GM12878 (cell line): ENCODE measurements around the gene SIK2.

ENCODE experiments used
- ESRRA ChIP-seq: IDR thresholded peaks from 2 replicates; pipeline ENCODE4 v1.6.1; 2012; ENCODE audit warnings: mild to moderate bottlenecking, low read length, improper control_type of control experiment
- MTA3 ChIP-seq: IDR thresholded peaks from 2 replicates; pipeline ENCODE4 v1.6.1; 2012; ENCODE audit warnings: low read length, inconsistent platforms, borderline replicate concordance
- MYC ChIP-seq: IDR thresholded peaks from 2 replicates; pipeline ENCODE4 v1.6.1; 2011; ENCODE audit warnings: mild to moderate bottlenecking, low read length, moderate library complexity, inconsistent platforms; ENCODE audit not compliant: insufficient read depth, insufficient replicate concordance, insufficient read length, severe bottlenecking
- POLR2A ChIP-seq: IDR thresholded peaks from 2 replicates; pipeline ENCODE4 v1.6.1; 2011; ENCODE audit warnings: low read depth, mild to moderate bottlenecking, low read length
- RAD21 ChIP-seq: IDR thresholded peaks from 2 replicates; pipeline ENCODE4 v1.6.1; 2011; ENCODE audit warnings: mild to moderate bottlenecking, low read depth, low read length, moderate library complexity; ENCODE audit not compliant: insufficient read depth
- RB1 ChIP-seq: fragments of 450-650 bp; formaldehyde crosslinking; IDR thresholded peaks from 2 replicates; pipeline ENCODE4 v1.6.1; 2017; ENCODE audit warnings: mild to moderate bottlenecking, borderline replicate concordance
- RELA ChIP-seq: fragments of 450-650 bp; IDR thresholded peaks from 2 replicates; pipeline ENCODE4 v1.8.0; 2014; ENCODE audit warnings: borderline replicate concordance; ENCODE audit not compliant: partially characterized antibody
- SUZ12 ChIP-seq: fragments of 200-600 bp; sonication (generic); IDR thresholded peaks from one replicate; pipeline ENCODE4 v1.6.1; 2018; ENCODE audit warnings: antibody characterized with exemption, mild to moderate bottlenecking; ENCODE audit not compliant: unreplicated experiment
- TF ChIP-seq, protein P1 (sequence below): IDR thresholded peaks from 2 replicates; pipeline ENCODE4 v1.6.1; 2011; ENCODE audit warnings: low read depth, low read length, improper control_type of control experiment, borderline replicate concordance
- TF ChIP-seq, protein P2 (sequence below), 3 experiments: IDR thresholded peaks in 2 of 3; conservative IDR thresholded peaks in 1 of 3; 2 replicates each; pipeline ENCODE4 v1.5.1; 2011; ENCODE audit warnings: low read depth in 3 of 3, low read length in 3 of 3, mild to moderate bottlenecking in 3 of 3, control low read depth in 2 of 3, moderate library complexity in 2 of 3, inconsistent platforms in 1 of 3, mixed read lengths in 1 of 3; ENCODE audit not compliant: control insufficient read depth in 2 of 3, insufficient read depth in 1 of 3; ENCODE audit errors: extremely low read depth in 1 of 3

DNA sequence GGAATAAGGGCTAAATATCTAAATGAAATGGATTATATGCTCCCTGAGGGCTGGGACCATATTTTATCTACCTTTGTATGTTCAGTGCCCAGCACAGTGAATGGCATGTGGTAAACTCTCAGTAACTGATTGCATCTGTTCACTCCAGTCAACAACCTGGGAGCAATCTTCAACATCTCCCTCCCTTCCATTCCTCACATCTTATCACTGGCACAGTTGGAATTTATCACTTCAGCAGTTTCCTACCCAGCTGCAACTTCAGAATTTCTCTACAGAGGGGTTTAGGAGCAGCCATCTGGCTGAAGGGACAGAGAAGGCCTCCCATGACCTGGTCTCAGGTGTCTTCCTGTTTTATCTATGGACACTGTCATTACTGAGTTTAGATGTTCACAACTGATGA lies 9.8 kb upstream of the SIK2 start:
- TF ChIP-seq, protein P1, sequence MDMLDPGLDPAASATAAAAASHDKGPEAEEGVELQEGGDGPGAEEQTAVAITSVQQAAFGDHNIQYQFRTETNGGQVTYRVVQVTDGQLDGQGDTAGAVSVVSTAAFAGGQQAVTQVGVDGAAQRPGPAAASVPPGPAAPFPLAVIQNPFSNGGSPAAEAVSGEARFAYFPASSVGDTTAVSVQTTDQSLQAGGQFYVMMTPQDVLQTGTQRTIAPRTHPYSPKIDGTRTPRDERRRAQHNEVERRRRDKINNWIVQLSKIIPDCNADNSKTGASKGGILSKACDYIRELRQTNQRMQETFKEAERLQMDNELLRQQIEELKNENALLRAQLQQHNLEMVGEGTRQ = no peak
- TF ChIP-seq, protein P2, sequence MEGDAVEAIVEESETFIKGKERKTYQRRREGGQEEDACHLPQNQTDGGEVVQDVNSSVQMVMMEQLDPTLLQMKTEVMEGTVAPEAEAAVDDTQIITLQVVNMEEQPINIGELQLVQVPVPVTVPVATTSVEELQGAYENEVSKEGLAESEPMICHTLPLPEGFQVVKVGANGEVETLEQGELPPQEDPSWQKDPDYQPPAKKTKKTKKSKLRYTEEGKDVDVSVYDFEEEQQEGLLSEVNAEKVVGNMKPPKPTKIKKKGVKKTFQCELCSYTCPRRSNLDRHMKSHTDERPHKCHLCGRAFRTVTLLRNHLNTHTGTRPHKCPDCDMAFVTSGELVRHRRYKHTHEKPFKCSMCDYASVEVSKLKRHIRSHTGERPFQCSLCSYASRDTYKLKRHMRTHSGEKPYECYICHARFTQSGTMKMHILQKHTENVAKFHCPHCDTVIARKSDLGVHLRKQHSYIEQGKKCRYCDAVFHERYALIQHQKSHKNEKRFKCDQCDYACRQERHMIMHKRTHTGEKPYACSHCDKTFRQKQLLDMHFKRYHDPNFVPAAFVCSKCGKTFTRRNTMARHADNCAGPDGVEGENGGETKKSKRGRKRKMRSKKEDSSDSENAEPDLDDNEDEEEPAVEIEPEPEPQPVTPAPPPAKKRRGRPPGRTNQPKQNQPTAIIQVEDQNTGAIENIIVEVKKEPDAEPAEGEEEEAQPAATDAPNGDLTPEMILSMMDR (IDR thresholded peaks at IDR 0.05 in 2 of 3, conservative IDR thresholded peaks at IDR 0.05 in 1 of 3; ENCODE audit: control insufficient read depth in 2 of 3, extremely low read depth in 1 of 3, insufficient read depth in 1 of 3, low read depth in 3 of 3, low read length in 3 of 3) = no peak
- TF ChIP-seq ESRRA = no peak
- no peak for TF ChIP-seq RAD21
- no peak for TF ChIP-seq RB1
- TF ChIP-seq POLR2A = no peak
- no peak for TF ChIP-seq SUZ12
- no peak for TF ChIP-seq RELA
- no peak for TF ChIP-seq MYC
- no peak for TF ChIP-seq MTA3
